NCI-H2107 treated with DMSO at 0.1 percent for 48 hours (cell line): ENCODE results near the gene RAD9B.
A peak's percentile ranks its signal among the peaks of the same experiment; 100 is the strongest.
"Not testable (repeated sequence)": the region's sequence is repeated elsewhere in the genome, so short reads cannot be mapped to it uniquely, and the experiment has no call there.

Source experiments
- DNase-seq: peaks from one replicate; lab custom pipeline; 2025; ENCODE audit not compliant: unreplicated experiment; lab: John Stamatoyannopoulos, UW

Gene RAD9B

DNA sequence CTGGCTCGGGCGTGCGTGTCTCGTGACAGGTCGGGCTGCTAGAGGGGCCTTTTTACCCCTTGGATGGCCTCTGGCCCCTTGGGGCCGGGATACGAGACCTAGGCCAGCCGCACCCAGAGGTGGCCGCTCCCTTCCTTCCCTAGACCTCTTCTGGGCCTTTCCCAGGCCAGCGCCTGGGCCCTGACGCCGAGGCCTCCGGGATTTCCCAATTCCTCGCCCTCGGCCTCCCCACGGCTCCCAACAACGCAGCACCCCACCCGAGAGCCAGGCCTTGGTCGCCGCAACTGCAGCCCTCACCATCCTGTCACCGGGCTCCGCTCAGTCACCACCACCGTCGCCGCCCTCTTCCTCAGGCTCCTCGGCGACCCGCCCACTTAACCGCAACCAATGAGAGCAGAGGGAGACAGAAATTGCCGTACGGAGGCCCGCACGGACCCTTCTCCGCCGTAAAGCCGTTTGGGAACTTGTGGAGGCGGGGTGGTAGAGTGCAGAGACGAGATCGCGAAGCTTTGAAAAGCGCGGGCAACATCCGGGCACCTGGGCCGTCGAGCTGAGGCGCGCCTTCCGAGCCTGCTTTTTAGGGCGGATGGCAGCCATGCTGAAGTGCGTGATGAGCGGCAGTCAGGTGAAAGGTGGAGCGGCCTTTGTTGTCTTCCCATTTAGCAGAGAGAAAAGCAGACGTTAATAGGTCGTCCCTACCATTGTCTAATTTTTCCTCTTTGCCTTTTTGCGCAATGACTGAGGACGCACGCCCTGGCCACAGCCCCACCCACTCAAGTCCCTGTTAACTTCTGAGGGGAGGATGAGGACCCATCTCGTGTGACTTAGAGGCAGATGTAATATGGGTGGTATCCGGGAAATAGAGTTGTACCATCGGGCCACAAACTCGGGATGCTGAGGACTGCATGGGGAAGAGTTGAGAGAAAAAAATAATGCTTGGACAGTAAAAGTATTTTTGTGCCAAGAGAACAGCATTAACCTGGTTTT is at the start of gene RAD9B, which contains the start of gene VPS29:
Gene RAD9B (plus strand): TSS at position 580 of the 987 bp plus-strand sequence. CDS start 7 bp downstream, at position 587.
Gene VPS29 (minus strand): TSS at position 360 of the 987 bp plus-strand sequence. CDS start 60 bp downstream, at position 300.
- peak; percentile 97 for DNase-seq

DNA sequence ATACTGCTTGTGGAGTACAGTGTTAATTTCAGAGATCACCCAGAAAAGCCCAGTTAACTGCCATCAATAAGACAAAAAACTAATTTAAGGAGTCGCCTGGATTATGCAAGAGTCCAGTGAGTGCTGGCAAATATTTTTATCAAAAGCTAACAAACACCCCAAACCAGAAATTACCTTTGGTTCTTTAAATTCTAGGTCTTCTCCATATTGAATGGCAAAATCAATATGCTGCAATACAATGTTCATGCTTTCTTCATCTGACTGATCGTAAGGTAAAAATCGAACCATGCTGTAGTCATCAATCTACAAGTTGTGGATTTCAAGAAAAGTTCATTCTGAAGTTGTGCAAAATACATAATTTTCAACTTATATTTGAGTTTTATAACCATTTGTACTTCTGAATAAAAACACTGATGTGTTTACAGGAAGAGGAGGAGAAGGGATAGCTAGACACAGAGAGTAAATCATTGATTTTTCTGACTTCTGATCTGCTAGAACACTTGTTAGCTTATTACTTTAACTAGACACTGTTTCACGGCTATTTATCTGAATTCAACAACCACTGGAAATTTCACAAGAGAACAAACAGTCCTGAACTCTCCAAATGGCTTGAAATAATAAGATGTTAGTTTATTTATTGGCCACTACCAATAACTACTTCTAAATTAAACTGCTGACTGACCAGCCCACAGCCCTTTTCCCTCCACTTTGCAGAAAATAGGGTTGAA is 48.4 kb upstream of the RAD9B start:
- no peak for DNase-seq

DNA sequence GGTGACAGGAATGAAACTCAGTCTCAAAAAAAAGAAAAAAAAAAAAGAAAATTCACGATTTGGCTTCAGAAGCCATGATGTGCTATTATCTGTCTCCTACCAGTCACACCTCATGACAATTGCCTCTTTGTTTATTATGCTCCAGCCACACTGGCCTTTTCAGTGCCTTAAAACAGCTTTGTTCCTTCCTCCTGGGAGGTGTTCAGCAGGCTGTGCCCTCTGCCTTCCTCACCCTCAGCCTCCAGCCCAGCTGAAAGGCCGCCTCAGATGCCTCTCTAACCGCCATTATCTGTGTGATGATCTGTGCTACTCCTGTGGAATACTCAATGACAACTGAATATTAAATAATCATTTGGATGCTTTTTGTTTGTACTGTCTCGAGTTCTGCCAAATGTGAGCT is 43.4 kb upstream of the RAD9B start:
- DNase-seq: no peak

DNA sequence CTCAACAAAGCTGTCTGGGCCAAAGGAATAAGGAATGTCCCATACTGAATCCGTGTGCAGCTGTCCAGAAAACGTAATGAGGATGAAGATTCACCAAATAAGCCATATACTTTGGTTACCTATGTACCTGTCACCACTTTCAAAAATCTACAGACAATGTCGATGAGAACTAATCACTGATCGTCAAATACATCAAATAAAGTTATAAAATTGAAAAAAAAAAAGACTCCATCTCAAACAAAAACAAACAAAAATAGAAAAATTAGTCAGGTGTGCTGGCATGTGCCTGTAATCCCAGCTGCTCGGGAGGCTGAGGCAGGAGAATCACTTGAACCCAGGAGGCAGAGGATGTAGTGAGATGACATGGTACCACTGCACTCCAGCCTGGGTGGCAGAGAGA is 40.9 kb upstream of the RAD9B start:
- not testable (repeated sequence) for DNase-seq

DNA sequence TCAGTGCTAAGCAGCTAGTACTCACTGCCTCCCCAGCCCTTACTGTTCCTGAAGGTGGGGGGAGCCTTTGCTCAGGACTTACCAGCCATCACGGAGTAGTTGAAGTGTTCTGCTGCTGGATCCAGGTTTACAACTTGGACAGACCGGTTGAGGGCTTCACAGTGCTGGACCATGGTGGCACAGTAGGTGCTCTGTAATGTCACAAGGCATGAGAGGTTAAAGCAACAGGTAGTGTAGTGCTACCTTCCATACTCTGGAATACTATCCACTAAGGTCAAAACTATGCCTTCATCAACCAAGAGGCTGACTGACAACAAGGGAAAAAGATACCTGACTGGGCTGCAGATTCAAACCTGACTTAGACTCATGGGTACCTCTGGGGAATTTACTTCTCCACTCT is 37.1 kb upstream of the RAD9B start:
- no peak for DNase-seq

DNA sequence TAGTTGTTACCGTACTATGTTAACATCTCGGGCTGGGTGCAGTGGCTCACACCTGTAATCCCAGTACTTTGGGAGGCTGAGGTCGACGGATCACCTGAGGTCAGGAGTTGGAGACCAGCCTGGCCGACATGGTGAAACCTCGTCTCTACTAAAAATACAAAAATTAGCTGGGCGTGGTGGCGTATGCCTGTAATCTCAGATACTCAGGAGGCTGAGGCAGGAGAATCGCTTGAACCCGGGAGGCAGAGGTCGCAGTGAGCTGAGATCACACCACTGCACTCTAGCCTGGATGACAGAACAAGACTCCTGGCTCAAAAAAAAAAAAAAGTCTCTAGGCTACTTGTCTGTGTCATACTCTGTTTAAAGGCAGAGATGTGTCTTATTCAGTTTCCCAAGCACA is 36.4 kb upstream of the RAD9B start:
- DNase-seq: not testable (repeated sequence)

DNA sequence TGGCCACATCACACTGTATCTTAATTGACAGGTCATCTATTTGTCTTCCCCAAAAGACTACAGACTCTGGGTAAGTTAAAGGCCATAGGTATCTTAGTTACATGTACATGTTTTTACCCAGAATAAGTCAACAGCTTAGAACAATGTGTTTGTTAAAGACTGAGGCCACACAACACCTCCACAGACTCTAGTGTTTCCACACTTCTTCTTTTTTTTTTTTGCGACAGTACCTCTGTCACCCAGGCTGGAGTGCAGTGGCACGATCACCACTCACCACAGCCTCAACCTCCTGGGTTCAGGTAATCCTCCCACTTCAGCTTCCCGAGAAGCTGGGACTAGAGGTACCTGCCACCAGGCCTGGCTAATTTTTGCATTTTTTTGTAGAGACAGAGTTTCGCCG is 35.3 kb upstream of the RAD9B start:
- DNase-seq: no peak

DNA sequence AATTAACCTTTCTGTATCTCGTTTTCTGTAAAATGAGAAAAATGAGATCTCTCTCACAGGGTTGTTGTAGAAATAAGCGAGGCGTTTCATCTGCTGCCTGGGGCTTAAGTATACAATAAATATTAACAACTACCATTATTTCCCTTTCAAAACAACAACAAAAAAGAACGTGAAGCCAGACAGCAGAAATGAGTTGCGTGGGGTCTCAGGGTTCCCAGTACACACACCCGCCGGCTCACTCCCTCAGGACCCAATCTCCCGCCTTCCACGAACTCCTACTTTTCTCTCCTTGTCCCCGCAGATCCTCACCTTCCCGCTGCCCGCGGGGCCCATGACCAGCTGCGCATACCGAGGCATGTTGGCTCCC is 34.3 kb upstream of the RAD9B start:
- DNase-seq: no peak

DNA sequence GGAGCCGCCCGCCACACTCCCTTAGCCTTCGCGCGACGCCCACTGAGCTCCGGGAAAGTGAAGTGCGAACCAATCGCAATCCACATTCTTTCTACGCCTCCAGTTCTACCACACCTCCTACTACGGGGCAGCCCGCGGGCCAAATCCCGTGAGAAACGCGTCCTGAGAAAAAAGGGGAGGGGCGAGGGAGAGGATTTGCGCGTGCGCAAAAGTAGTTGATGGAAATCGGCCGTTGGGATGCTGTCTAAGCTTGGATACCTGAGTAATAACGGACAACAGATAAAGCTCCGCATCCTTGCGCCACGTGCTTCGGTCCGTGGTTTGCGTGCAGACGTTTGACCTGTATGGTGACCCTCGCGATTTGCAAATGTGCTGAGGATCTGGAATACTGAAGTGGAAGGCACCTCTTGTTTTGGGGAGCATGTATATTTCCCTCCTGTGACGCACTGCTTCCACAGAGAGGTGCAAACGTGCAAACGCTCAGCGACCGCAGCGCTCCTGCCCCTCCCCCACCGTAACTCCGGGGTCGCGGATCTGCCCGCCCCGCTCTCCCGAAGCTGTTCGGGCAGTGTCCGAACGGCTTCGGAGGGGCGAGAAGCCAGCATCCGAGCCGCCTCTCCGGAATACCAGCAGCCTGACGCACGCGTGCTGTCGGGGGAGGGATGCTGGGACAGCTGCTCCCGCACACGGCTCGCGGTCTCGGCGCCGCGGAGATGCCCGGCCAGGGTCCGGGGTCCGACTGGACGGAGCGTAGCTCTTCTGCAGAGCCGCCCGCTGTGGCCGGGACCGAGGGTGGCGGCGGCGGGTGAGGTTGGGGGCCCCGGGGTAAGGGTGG is 33.7 kb upstream of the RAD9B start, which contains the start of the genes FAM216A and GPN3:
Gene FAM216A (plus strand): TSS at position 632 of the 835 bp plus-strand sequence. CDS start 31 bp downstream, at position 663.
Gene GPN3 (minus strand): TSS at position 44 of the 835 bp plus-strand sequence. CDS start 54 bp downstream, outside the sequence.
- DNase-seq: peak; percentile 99

DNA sequence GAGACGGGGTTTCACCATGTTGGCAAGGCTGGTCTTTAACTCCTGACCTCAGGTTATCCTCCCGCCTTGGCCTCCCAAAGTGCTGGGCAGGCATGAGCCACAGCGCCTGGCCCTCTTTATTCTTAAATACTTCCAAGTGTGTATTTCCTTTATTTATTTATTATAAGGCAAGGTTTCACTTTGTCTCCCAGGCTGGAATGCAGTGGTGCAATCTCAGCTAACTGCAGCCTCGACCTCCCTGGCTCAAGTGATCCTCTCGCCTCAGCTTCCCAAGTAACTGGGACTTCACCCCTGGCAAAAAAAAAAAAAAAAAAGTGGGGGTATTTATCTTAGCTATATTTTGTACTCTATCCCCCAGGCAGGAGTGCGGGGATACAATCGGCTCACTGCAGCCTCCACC is 26.7 kb upstream of the RAD9B start:
- DNase-seq: no peak

DNA sequence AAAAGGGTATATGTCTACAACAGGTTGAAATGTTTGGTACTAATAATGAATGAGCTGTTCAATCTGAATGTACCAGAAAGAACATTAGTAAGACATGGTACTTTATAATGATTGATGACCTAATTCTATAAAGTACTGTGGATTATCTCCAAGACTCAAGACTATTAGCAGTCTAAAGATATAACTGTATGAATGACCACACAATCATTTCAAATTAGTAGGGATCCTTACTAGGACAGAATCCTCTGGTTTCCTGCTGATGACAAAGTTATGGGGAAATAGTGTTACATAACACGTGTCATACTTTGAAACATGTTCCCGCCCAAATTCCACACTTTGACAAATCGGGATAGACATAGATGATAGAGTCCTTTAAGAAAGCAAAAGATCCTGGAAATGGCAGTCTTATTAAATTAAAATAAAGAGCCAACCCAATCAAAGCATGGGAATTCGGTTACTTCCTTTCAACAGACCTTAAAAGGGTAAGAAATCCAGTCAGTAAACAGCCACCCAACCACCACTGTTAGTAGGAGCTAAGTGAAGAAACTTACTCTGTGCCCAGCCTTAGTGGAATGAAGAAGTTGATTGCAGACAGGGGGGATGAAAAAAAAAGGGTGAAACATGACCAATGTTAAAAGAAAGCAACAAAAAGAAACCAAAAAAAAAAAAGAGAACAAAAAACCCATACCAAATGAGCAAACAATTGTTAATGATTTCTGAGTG is 3.0 kb upstream of the RAD9B start:
- no peak for DNase-seq

DNA sequence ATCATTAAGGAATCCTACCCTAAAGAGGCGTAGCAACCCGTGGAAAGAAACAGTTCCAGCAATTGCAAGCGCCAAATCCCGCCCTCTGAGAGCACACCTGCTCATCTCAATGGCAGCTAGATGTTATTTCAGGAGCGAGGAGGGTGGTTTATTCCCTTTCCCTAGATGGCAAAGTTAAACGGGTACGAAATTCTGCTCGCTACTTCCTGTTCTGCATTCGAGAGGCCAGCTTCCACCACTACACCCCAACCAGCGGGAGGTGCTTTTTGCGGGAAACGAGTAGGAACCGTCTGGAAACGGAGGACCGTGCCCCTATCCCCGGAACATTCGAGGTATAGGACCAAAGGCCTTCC is 756 bp upstream of the RAD9B start:
- peak; percentile 74 for DNase-seq

DNA sequence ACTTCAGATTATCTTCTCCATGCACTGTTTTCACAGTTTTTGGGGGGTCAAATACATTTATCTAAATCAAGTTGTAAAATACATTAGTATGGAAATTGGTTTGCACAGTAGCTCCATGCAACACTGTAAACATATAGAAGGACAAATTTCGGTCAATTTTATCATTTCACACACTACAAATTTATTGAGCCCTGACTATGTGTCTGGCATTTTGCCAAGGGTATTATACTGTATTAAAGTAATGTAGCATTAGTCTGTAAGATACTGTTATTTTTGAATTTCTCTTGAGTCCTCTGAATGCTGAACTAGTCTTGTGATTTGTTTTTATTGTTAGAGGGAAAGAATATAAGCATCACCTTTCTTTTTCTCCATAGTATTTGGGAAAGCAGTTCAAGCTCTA is 1.3 kb downstream of the RAD9B start:
- DNase-seq: no peak

DNA sequence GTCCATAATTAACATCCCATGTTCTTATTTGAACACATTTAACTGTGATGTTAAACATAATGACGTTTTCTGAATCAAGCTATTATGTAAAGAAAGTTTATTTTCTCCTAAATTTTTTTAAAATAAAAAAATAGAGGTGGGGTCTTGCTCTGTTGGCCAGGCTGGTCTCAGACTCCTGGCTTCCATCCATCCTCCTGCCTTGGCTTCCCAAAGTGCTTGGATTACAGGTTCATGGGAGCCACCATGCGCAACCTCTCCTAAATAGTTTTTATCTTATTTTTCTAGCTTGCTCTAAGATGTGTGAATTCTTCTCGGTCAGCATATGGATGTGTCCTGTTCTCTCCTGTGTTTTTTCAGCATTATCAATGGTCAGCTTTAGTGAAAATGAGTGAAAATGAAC is 3.2 kb downstream of the RAD9B start:
- DNase-seq: no peak

DNA sequence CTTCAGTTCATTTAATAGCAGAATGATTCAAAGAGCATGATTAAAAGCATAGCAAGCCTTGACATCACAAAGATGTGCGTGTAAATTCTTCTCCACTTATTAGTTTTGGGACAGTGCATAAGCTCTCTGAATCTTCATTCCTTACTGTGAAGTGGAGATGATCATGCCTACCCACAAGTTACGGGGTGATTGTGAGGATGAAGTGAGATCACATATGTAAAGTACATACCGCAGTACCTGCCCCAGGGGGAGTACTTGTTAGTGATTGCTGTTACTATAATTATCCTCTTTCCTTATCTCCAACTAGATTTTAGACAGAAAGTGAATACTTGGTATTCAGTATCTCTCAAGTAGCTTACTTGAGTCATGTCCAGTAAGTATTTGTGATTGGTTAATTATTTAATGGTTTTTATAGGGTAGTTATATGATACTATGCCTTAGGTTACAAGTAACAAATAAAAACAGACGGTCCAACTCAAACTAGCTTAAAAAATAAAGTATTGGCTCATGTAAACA is 6.0 kb downstream of the RAD9B start:
- DNase-seq: no peak

DNA sequence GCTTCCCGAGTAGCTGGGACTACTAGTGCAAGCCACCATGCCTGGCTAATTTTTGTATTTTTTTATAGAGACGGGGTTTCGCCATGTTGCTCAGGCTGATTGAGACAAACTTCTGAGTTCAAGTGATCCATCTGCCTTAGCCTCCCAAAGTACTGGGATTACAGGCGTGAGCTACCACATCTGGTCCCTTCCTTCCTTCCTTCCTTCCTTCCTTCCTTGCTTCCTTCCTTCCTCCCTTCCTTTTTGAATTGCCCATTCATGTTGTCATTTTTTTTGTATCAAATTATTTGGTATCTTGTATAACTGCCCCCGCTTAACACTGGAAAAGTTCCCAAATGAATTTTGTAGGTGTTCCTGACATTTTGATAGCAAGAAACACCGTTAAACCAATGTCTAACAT is 11.7 kb downstream of the RAD9B start:
- no peak for DNase-seq

DNA sequence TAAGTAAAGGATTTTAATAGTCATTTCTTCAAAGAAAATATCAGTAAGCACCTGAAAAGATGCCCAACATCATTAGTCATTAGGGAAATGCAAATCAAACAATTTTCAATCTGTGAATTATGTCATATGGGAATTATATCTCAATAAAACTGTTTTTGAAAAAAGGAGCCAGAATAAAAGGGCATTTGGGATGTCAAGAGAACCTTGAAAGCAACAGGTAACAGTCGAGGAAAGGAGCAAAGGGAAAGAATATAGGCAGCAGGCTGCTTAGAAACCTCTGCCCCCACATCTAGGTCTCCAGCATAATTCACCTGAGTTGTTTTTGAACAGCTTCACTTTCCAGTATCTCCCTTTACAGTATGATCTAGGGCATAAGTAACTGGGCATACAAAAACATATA is 12.2 kb downstream of the RAD9B start:
- DNase-seq: no peak

DNA sequence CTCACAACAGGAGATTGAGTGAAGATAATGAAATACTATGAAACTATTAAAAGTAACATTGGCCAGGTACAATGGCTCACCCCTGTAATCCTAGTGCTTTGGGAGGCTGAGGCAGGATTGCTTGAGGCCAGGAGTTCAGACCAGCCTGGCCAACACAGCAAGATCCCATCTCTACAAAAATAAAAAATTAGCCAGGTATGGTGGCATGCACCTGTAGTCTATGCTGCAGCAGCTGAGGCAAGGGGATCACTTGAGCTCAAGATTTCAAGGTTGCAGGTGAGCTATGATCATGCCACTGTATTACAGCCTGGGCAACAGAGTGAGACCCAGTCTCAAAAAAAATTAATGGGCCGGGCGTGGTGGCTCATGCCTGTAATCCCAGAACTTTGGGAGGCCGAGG is 14.9 kb downstream of the RAD9B start:
- no peak for DNase-seq

DNA sequence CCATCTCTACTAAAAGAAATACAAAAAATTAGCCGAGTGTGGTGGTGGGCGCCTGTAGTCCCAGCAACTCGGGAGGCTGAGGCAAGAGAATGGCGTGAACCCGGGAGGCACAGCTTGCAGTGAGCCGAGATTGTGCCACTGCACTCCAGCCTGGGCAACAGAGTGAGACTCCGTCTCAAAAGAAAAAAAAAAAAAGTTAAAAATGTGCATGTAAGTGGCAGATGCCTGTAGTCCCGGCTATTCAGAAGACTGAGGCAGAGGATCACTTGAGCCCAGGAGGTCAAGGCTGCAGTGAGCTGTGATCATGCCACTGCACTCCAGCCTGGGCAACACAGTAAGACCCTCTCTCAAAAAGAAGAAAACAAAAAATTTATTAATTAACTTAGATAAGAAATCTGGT is 15.9 kb downstream of the RAD9B start:
- not testable (repeated sequence) for DNase-seq
